Activated T-cell treated with anti-CD3 and anti-CD28 coated beads, Interleukin-2, amount 50 U/mL, for 1 hour (primary cell): Measurements from ENCODE around the gene HDAC4.

Experiments used
- DNase-seq: peaks from one replicate; pipeline ENCODE4 v3.0.0-alpha.2; 2020

Gene HDAC4

DNA sequence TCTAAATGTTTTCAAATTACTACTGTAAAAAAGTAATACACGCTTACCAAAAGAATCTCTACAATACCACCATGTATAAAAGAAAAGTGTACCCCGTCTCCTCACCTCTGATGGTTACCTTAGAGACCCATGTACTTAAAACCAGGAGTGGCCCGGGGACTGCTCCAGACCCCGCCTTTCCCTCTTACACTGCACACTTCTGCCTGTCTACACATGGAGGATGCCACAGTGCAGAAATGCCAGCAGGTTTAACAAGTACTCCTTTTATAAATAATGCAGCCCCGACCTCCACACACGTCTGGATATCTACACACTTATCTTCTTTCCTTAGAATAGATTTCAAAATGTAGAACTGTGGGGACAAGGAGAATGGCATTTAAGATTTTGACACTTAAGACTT lies 5.3 kb downstream of the HDAC4 start:
- DNase-seq, result peak; percentile 10

DNA sequence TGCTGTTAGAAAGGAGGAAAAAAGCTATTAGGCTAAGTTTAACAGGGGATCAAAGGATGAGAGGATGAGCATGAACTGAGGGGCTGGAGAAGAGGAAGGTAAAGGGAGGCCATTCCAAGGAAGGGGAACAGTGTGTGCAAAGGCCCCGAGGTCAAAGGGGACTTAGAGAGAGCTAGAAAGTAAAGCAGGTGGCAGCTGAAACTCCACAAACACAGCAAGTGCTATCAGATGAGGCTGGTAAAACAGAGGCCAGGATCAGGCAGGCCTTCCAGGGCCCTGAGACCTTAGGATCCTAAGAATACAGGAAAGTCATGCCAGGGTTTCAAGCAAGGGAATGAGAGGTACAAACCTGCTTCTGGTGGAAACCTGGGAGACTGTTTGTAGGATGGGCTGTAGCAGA lies 5.8 kb downstream of the HDAC4 start:
- peak; percentile 10 for DNase-seq

GRCh38 chr2:239394346-239394945 lies 6.4 kb downstream of the HDAC4 start:
- peak; percentile 11 for DNase-seq

- DNase-seq, result no peak
Measured at GRCh38 chr2:239393941-239394340, 6.9 kb downstream of the HDAC4 start.

DNA sequence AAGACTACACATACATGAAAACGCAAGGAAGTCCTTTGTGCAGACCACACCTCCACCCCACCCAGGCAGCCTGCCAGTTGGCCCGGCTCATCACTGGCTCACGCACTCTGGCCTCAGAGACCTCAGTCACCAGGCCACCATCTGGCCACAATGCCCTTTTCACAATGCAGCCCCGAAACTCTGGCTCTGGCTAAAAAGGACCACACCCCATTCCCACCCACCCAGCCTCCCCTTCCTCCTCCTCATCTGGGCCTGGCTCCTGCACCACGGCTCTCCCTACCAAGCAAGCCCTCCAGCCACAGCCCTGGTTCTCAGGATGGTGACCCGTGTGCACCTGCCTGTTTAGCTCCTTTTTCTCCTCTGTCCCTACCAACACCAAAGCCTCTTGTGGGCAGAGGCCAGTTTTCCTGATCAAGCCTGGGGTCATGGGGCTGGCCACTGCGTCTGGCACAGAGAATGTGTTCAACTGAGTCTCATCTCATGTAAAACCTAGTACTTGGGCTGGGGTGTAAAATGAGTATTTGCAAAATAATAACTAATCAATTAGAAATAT lies 7.4 kb downstream of the HDAC4 start:
- no peak for DNase-seq

DNA sequence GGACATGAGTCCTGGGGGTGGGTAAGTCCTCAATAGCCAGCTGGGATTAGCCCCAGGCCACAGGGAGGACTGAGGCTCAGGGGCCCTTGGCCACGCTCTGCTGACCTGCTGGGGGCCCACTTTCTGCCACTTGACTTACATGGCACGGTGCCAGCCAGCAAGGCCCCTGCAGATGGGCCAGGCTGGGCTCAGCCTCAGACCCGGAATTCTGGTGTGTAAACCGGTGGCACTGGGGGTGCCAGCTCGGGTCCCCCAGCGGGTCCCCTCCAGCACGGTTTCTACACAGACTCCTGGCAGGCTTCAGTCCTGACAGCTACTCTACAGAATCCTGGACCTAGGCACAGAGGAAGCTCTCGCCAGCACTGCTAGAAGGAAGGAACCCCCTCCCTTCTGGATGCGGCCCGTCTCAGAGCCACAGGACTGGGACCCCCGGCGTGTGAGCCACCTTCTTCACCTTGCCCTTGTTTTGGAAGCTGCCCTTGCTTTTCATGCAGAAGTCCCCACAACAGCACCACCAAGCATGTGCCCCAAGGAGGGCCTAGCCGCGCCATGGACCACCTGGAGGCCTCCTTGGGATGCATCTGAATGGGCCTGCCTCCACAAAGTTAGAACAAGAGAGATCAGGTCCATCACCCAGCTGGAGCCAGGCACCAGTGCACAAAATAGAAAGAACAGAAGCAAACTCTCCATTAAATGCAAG lies 8.0 kb downstream of the HDAC4 start:
- DNase-seq, result peak; percentile 10

DNA sequence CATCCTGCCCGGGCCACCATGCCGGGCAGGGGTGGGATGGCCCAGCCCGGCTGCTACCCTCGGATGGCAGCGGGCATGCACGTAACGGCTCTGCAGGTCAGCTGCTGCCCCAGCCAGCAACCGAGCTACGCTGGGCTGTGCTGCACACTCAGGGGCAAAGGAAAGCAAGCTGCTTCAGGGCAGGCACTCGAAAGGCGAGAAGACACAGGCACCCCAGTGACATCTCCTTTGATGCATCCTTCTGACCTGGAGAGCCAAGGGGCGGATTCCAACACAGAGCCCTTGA lies 8.8 kb downstream of the HDAC4 start:
- no peak for DNase-seq

DNA sequence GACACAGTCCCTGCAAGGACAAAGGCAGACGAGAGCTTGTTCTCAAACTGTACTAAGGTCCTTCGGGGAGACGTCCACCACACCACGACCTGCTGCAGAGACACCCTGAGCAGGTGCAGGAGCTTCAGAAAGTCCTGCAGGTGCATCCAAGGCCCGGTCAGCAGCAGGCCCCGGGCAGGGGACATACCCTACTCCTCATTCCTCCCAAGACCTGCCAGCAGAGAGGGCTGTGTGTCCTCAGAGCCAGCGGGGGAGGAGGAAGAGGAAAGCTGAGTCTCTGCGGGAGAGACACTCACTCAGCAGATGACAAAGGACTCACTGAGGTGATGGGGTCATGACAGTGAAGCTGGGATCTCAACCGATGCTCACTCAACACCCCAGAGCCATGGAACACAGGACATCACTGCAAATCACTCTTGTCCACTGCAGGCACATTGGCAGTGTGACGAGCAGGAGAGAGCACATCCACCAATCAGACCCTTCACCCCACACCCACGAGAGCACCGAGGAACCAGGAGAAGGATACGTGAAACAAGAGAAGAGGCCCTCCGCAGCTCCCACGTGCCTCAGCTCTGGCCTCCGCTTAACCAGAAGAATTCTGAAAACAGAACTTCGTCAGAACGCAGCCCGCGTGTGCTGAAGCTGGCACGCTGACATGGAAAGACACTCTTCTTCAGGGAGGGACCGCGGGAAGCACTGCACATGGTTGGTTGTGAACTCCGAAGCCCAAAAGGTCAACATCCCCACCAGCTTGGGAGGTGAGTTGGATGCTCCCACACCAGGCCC lies 9.3 kb downstream of the HDAC4 start:
- no peak for DNase-seq

DNA sequence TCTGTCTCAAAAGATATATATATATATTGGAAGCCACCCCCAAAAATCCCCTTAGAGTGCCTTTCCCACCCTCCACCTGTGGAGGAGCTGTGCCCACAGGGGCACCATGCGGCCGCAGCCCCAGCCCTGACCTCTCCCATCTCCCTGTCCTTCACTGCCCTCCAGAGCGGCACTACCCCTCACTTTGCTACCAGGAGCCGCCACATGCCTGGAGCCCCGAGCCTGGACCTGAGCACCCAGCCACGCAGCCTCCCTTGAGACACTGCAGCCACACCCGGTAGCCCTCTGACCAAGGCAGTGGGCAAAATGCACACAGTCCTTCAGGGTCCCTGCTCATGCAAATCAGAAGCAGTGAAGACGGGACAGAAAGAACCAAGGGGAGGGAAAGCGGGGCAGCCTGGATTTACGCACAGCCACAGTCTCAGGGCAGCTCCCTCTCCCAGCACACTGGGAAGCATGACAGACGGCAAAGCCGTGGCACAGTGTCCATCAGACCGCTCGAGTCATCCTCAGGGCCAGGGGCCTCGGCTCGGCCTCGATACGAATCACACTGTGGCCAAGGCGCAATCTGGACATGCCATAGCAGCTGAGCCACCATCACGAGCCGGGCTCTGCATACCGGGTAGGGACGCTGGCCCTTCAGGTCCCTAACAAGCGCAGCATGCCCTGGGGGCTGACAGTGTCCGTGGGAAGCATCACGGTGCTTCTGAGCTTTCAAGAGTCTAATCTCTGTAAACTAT lies 10.1 kb downstream of the HDAC4 start:
- DNase-seq, result no peak

DNA sequence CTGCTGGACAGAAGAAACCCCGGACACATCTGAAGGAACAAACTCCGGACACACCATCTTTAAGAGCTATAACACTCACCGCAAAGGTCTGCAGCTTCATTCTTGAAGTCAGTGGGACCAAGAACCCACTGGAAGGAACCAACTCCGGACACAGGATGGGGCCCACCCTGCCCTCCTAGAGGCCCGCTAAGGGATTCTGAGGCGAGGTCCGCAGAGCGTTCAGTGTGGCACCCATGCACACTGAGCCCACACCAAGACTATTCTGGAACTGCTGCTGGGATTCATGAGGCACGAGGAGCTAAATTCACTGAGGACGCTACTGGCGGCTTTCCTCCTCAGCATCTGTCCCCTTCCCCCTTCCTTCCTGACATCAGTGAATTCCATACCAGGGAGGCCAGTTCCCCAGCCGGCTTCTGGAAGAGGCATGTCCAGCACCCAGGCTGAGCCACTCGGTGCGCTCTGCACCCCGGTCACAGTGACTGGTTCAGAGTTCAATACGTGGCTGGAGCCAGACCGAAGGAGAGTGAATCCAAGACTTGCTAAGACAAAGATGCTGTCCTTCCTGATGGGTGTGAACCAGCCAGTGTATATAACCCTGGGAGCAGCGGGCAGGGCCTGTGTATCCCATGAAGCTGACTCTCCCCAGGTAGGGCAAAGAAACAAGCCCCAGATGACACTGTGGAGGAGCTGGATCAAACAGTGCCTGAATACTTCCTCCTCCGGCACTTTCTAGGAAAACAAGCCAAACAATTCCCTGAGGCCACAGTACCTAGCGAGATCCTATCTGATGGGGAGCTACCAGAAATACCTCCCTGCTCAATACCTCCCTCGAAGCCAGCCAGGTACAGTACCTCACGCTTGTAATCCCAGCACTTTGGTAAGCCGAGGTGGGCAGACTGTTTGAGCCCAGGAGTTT lies 11.1 kb downstream of the HDAC4 start:
- DNase-seq, result no peak

GRCh38 chr2:239388236-239389151 lies 12.3 kb downstream of the HDAC4 start:
- no peak for DNase-seq

DNA sequence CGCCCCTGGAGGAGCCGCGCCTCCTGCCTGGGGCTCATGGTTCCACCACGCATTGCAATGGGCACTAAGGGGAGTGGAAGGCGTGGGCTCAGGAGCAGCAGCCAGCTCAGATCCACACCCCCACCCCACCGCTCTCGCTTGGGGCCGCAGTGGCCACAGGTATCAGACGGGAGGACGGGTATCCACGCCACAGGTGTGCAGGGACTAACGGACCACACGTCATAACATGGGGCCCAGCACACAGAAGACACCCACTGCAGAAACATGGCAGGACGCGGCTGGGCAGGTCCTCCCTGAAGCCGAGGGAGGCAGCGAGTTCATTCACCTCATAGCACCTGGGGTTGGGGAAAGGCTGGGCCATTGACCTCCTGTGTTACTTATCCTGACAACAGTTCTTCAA lies 13.0 kb downstream of the HDAC4 start:
- DNase-seq, result no peak

DNA sequence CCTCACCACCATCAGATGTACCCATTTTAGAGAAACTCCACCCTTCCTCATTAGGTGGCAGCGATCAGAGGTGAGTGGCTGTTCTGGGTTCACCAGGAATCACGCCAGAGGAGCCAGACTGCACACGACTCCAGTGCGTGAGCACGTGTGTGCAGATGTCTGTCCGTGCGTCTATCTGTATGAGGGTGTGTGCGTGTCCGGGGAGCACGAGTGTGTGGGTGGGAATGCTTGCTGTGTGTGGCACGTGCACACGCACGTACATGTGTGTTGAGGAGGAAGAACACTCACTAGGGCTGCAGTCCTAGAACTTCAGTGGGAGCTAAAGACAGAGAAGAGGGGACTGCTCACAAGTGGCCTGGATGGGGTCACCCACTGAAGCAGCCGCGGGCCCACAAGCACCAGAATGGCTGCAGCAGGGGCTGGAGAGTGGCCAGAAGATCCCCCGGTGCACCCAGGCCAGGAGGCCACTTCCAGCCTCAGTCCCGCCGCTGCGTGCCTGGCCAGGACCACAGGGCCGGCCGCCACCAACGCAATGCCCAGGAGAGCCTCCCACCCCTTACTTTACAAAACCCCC lies 13.9 kb downstream of the HDAC4 start:
- no peak for DNase-seq

GRCh38 chr2:239386001-239386670 lies 14.7 kb downstream of the HDAC4 start:
- DNase-seq, result no peak

DNA sequence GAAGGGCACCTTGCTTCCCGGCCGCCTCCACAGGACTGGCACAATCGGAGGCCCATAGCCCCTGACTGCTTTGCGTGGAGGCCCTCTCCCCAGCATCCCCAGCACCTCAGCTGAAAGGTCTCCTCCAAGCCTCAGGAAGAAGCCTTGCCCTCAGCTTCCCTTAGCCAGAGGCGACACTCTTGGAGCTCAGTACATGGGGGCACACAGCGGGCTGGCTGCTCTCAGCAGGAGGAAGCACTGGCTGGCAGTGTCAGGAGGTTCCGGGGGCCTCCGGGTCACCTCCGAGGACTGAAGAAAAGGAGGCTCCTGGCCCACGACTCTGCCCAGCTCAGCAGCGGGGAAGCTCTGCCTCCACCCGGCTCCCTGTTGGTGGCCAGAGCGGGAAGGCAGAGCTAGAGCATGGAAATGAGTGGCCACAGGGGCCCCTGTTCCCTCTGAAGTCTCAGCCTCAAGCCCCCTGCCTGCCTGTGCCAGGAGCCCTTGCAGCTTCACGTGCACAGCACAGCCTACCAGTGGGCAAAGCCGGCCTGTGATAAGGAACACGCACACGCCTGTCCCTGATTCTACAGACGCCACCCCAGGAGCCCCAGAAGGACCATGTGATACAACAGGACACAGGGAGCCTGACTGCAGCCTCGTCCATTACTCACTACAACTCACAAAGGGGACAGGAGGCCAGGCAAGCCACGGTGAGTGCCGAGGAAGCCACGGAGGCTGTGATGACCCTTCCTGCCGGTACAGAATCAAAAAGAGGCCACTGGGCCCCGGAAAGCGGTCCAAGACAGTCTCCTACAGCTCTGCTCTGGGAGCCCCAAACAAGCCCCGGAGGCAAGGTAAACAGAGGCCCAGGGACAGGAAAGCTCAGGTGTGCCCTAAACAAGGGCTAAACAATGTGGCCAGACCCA lies 15.5 kb downstream of the HDAC4 start:
- DNase-seq, result no peak

DNA sequence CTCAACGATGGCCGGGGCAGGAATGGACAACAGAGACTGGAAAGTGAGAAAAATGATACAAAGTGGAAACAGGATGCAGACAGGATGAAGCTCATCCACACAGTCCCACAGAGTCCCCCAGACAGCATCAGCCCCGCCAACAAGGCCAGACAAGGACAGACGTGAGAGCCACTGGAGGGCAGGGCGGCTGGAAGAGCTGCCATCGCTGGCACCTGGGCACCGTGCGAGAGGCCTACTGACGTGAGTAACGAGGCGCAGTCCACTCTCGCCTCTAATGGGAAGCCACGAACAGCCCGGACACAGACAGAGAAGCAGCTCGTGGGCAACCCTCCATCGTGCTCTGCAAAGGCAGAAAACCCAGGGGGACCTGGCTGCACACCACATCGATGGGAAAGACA lies 17.1 kb downstream of the HDAC4 start:
- no peak for DNase-seq

- no peak for DNase-seq
Measured at GRCh38 chr2:239383036-239383758, 17.6 kb downstream of the HDAC4 start.

DNA sequence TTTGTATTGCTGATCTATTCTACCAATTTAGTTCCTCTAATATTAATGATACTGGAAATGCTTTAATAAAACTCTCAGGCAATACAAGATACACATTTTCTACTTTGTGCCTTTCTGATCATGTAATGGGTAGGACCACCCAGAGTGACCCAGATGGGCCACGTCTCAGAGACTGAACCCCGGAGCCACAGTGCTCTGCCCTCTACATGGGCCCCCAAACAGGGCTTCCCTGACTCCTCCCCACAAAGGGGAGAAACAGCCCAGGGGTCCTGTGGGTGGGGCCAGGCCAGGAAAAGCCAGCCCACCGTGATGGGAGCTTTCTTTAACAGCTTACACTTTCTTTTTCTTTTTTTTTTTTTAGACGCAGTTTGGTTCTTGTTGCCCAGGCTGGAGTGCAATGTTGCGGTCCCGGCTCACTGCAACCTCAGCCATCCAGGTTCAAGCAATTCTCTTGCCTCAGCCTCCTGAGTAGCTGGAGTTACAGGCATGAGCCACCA lies 18.4 kb downstream of the HDAC4 start:
- DNase-seq, result no peak
